Dendritic cell treated with granulocyte-macrophage colony-stimulating factor and Interleukin-4, amounts not matched to agents 40 ng/mL and 50 ng/mL, for 4 days (primary cell): ENCODE results near the gene DRAM2.
"Not testable (repeated sequence)": the region's sequence is repeated elsewhere in the genome, so short reads cannot be mapped to it uniquely, and the experiment has no call there.

Source experiments
- H3K27ac Mint-ChIP-seq: one replicate; pipeline ENCODE4 v1.8.0; 2022; ENCODE audit warnings: mild to moderate bottlenecking, mixed read lengths
- H3K27me3 Mint-ChIP-seq: one replicate; pipeline ENCODE4 v1.8.0; 2022; ENCODE audit warnings: mild to moderate bottlenecking, mixed read lengths
- H3K36me3 Mint-ChIP-seq: one replicate; pipeline ENCODE4 v1.8.0; 2022; ENCODE audit warnings: low read depth, mixed read lengths
- H3K4me1 Mint-ChIP-seq: one replicate; pipeline ENCODE4 v1.8.0; 2022; ENCODE audit warnings: low read depth, mixed read lengths
- H3K4me3 Mint-ChIP-seq: one replicate; pipeline ENCODE4 v1.8.0; 2022; ENCODE audit warnings: mild to moderate bottlenecking, moderate library complexity, mixed read lengths
- H3K9me3 Mint-ChIP-seq: one replicate; pipeline ENCODE4 v1.8.0; 2022; ENCODE audit warnings: mixed read lengths
- intact Hi-C: fragments of 100-400 bp; cut with micrococcal nuclease; formaldehyde crosslinking; loops from one replicate; pipeline ENCODE4 v1.15.0; 2022

Gene DRAM2

GRCh38 chr1:111082421-111083203 lies 57.3 kb downstream of the DRAM2 start:
- Mint-ChIP-seq H3K36me3 (no peaks in the 10 kb centered on the region), H3K27me3 (peaks cover 12% of the 10 kb centered on the region), H3K9me3 (peaks cover 29% of the 10 kb centered on the region), H3K4me3 (no peak overlapping the region), H3K4me1 (peaks cover 6% of the 10 kb centered on the region), H3K27ac (no peak overlapping the region)
- intact Hi-C loops: no loop called here

- intact Hi-C loops, H3K4me1 Mint-ChIP-seq, H3K4me3 Mint-ChIP-seq, H3K36me3 Mint-ChIP-seq, H3K27ac Mint-ChIP-seq: not testable (repeated sequence)
- Mint-ChIP-seq H3K9me3 (peaks cover 16% of the 10 kb centered on the region), H3K27me3 (peaks cover 14% of the 10 kb centered on the region)
These were observed 60.6 kb downstream of the DRAM2 start for GRCh38 chr1:111079329-111079728.

GRCh38 chr1:111077312-111077711 lies 62.6 kb downstream of the DRAM2 start:
- H3K36me3 Mint-ChIP-seq, H3K27ac Mint-ChIP-seq, H3K27me3 Mint-ChIP-seq, H3K4me3 Mint-ChIP-seq, intact Hi-C loops, H3K4me1 Mint-ChIP-seq, H3K9me3 Mint-ChIP-seq: not testable (repeated sequence)
